HepG2 (cell line): Measurements from ENCODE around the gene FAM210A. TPM values are rescaled to one million over a fixed set of nuclear protein-coding genes. Genes with fewer than 3 reads are reported as not detected.
A peak's percentile ranks its signal among the peaks of the same experiment; 100 is the strongest.

Experiments
- ASH2L ChIP-seq: fragments of 300-600, 200-600 bp; sonication (generic); IDR thresholded peaks from 2 replicates; pipeline ENCODE4 v1.7.0; 2017; ENCODE audit warnings: low read depth, mild to moderate bottlenecking, moderate library complexity, mixed read lengths, low read length; ENCODE audit not compliant: insufficient read length
- CCDC6 ChIP-seq: sonication (generic); formaldehyde crosslinking; IDR thresholded peaks from 2 replicates; pipeline ENCODE4 v1.8.1; 2022; ENCODE audit warnings: mild to moderate bottlenecking, missing genetic modification reagents, moderate library complexity
- DPF2 ChIP-seq: sonication (generic); formaldehyde crosslinking; IDR thresholded peaks from 2 replicates; pipeline ENCODE4 v1.4.0; 2020; ENCODE audit warnings: mild to moderate bottlenecking, low read depth, missing genetic modification reagents, borderline replicate concordance
- FOXC1 ChIP-seq: sonication (generic); formaldehyde crosslinking; IDR thresholded peaks from 2 replicates; pipeline ENCODE4 v1.8.0; 2022; ENCODE audit warnings: mild to moderate bottlenecking, missing genetic modification reagents, borderline replicate concordance
- GTF3A ChIP-seq: sonication (generic); formaldehyde crosslinking; conservative IDR thresholded peaks from 2 replicates; pipeline ENCODE4 v1.4.0; 2020; ENCODE audit warnings: mild to moderate bottlenecking, missing genetic modification reagents
- HES4 ChIP-seq: sonication (generic); formaldehyde crosslinking; IDR thresholded peaks from 2 replicates; pipeline ENCODE4 v1.9.0; 2021; ENCODE audit warnings: mild to moderate bottlenecking, missing genetic modification reagents, borderline replicate concordance
- HMG20A ChIP-seq: IDR thresholded peaks from 2 replicates; pipeline ENCODE4 v1.6.1; 2016; ENCODE audit warnings: borderline replicate concordance
- HNRNPK ChIP-seq: fragments of 200-400 bp; formaldehyde crosslinking; IDR thresholded peaks from 2 replicates; pipeline ENCODE4 v1.6.1; 2018; ENCODE audit warnings: low read length, low read depth, moderate library complexity, mild to moderate bottlenecking; ENCODE audit not compliant: poor library complexity, severe bottlenecking
- MED13 ChIP-seq: sonication (generic); formaldehyde crosslinking; IDR thresholded peaks from 2 replicates; pipeline ENCODE4 v1.5.0; 2020; ENCODE audit warnings: missing genetic modification reagents
- NBN ChIP-seq: fragments of 450-650 bp; conservative IDR thresholded peaks from 2 replicates; pipeline ENCODE4 v1.6.1; 2017
- NR3C1 ChIP-seq: sonication (generic); formaldehyde crosslinking; IDR thresholded peaks from 2 replicates; pipeline ENCODE4 v1.4.0; 2020; ENCODE audit warnings: missing genetic modification reagents
- PAF1 ChIP-seq: IDR thresholded peaks from 2 replicates; pipeline ENCODE4 v1.6.1; 2016; ENCODE audit warnings: missing genetic modification reagents, missing compliant biosample characterization
- PAX8 ChIP-seq: sonication (generic); formaldehyde crosslinking; IDR thresholded peaks from 2 replicates; pipeline ENCODE4 v1.8.0; 2022; ENCODE audit warnings: mild to moderate bottlenecking, missing genetic modification reagents, borderline replicate concordance
- STAT5B ChIP-seq: sonication (generic); formaldehyde crosslinking; IDR thresholded peaks from 2 replicates; pipeline ENCODE4 v1.4.0; 2020; ENCODE audit warnings: missing genetic modification reagents
- TGIF2 ChIP-seq: IDR thresholded peaks from 2 replicates; pipeline ENCODE4 v1.6.1; 2016; ENCODE audit warnings: control low read depth, missing compliant biosample characterization
- ZNF232 ChIP-seq: sonication (generic); formaldehyde crosslinking; IDR thresholded peaks from 2 replicates; pipeline ENCODE4 v1.4.0; 2020; ENCODE audit warnings: missing genetic modification reagents, borderline replicate concordance
- ZNF33A ChIP-seq: sonication (generic); formaldehyde crosslinking; IDR thresholded peaks from 2 replicates; pipeline ENCODE4 v1.5.1; 2020; ENCODE audit warnings: missing genetic modification reagents, mild to moderate bottlenecking, moderate library complexity, borderline replicate concordance
- ZNF709 ChIP-seq: sonication (generic); formaldehyde crosslinking; IDR thresholded peaks from 2 replicates; pipeline ENCODE4 v1.5.0; 2020; ENCODE audit warnings: mild to moderate bottlenecking, missing genetic modification reagents
- ZNF878 ChIP-seq: sonication (generic); formaldehyde crosslinking; IDR thresholded peaks from 2 replicates; pipeline ENCODE4 v1.8.1; 2023; ENCODE audit warnings: mild to moderate bottlenecking, missing genetic modification reagents, moderate library complexity
- ZNF883 ChIP-seq: sonication (generic); formaldehyde crosslinking; IDR thresholded peaks from 2 replicates; pipeline ENCODE4 v1.5.1; 2020; ENCODE audit warnings: mild to moderate bottlenecking, missing genetic modification reagents; ENCODE audit errors: not compliant biosample characterization
- polyA plus RNA-seq, 8 experiments: library from polyadenylated mRNA; depleted of rRNA in 3 of 8; stranded (reverse) in 7 of 8; unstranded in 1 of 8; fragments of >200 nt; fragmentation: Illumina TruSeq in 4 of 8; extraction: Trizol in 4 of 8; gene quantifications; 2 replicates each; pipeline versions ENCODE4 v1.2.1 to v1.2.3, GENCODE V29; 2011 to 2016; ENCODE audit warnings: low read depth in 4 of 8, missing spikeins in 1 of 8, mixed read lengths in 1 of 8; ENCODE audit not compliant: insufficient read depth in 1 of 8
- total RNA-seq, 5 experiments: library from RNA; depleted of rRNA; stranded (reverse); fragments of >200 nt; fragmentation: Illumina TruSeq; extraction: Trizol; gene quantifications; 2 replicates each; pipeline ENCODE4 v1.2.3, GENCODE V29; 2016; ENCODE audit warnings: low read depth in 1 of 5
- TF ChIP-seq, protein P1 (sequence below): sonication (generic); formaldehyde crosslinking; IDR thresholded peaks from 2 replicates; pipeline ENCODE4 v1.4.0; 2020; ENCODE audit warnings: missing genetic modification reagents
- TF ChIP-seq, protein P2 (sequence below): sonication (generic); formaldehyde crosslinking; IDR thresholded peaks from 2 replicates; pipeline ENCODE4 v1.5.0; 2020; ENCODE audit warnings: missing genetic modification reagents
- TF ChIP-seq, protein P3 (sequence below): sonication (generic); formaldehyde crosslinking; IDR thresholded peaks from 2 replicates; pipeline ENCODE4 v1.5.0; 2020; ENCODE audit warnings: missing genetic modification reagents, mild to moderate bottlenecking, borderline replicate concordance

FAM210A gene
- total and polyA plus RNA-seq, 2 of the 13 experiments (the other 11 are each of a cell fraction or from before 2014, with no cell fraction given) = 33.2 to 37.5 TPM

DNA sequence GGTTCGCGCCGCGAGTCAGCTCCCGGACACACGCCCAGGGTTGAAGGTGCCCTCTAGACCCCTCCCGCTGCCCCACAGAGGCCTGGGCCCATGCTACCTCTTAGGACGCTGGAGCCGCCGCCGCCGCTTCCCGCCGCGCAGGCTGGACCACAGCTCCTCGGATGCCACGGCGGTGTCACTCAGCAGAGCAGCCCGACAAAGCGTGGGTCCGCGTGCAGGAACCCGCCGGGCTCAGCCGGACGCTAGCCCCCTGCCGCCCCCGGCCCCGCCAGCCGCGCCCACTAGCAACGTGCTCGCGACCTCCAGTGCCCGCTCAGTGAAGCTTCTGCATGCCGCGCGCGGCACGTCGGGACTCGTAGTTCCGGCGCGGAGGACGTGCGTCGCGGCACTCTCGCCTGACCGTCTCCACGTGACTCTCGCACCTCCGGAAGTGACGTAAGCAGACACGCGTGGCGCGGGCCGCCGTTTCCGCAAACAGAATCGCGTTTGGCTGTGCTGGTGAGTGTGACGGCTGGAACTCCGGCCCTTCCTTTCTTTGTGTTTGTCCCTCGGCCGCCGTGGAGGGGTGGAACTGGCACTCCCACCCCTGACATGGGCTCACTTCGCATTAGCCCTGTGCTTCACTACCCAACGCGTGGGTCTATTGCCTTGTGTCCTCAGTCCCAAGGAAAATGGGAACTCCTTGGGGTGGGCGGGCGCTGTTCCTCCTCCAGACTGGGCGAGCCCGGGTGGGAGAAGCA lies at the start of gene FAM210A, which contains the start of gene RNMT (continued):
- TF ChIP-seq, protein P1, sequence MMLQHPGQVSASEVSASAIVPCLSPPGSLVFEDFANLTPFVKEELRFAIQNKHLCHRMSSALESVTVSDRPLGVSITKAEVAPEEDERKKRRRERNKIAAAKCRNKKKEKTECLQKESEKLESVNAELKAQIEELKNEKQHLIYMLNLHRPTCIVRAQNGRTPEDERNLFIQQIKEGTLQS = no peak
- TF ChIP-seq GTF3A (CRISPR knock-in tag) (peak; percentile 79; the same call in 1 of the 2 replicates), ZNF878 (CRISPR knock-in tag) (0 out of 2 replicates have a peak, but pooled peaks have one; percentile 55), ZNF33A (CRISPR knock-in tag) (no peak), CCDC6 (no peak), TGIF2 (peak; percentile 87; the same call in 1 of the 2 replicates), FOXC1 (CRISPR knock-in tag) (no peak; the same call in 1 of the 2 replicates), MED13 (peak; percentile 72), ASH2L (peak; percentile 91), NR3C1 (CRISPR knock-in tag) (no peak), DPF2 (CRISPR knock-in tag) (0 out of 2 replicates have a peak, but pooled peaks have one; percentile 33), HMG20A (CRISPR knock-in tag) (no peak), PAX8 (CRISPR knock-in tag) (peak; percentile 89; the same call in 1 of the 2 replicates), ZNF709 (CRISPR knock-in tag) (peak; percentile 88; the same call in 1 of the 2 replicates), STAT5B (CRISPR knock-in tag) (no peak), PAF1 (no peak), HES4 (peak; percentile 67; the same call in 1 of the 2 replicates), ZNF232 (peak; percentile 40; the same call in 1 of the 2 replicates), HNRNPK (no peak), ZNF883 (CRISPR knock-in tag) (peak; percentile 79), NBN (no peak)
- TF ChIP-seq, protein P2, sequence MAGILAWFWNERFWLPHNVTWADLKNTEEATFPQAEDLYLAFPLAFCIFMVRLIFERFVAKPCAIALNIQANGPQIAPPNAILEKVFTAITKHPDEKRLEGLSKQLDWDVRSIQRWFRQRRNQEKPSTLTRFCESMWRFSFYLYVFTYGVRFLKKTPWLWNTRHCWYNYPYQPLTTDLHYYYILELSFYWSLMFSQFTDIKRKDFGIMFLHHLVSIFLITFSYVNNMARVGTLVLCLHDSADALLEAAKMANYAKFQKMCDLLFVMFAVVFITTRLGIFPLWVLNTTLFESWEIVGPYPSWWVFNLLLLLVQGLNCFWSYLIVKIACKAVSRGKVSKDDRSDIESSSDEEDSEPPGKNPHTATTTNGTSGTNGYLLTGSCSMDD (CRISPR knock-in tag) = no peak
- TF ChIP-seq, protein P3, sequence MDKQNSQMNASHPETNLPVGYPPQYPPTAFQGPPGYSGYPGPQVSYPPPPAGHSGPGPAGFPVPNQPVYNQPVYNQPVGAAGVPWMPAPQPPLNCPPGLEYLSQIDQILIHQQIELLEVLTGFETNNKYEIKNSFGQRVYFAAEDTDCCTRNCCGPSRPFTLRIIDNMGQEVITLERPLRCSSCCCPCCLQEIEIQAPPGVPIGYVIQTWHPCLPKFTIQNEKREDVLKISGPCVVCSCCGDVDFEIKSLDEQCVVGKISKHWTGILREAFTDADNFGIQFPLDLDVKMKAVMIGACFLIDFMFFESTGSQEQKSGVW = no peak
